Cardiac muscle cell (in vitro differentiated cells and primary cell): Measurements from ENCODE around the gene ZNF778. TPM values are rescaled to one million over a fixed set of nuclear protein-coding genes. Genes with fewer than 3 reads are reported as not detected.
A peak's percentile ranks its signal among the peaks of the same experiment; 100 is the strongest.
"Not testable (repeated sequence)": the region's sequence is repeated elsewhere in the genome, so short reads cannot be mapped to it uniquely, and the experiment has no call there.

ENCODE experiments used
- DNase-seq, 2 donors: peaks; one replicate each; pipeline versions ENCODE4 v3.0.0 to v3.0.0-alpha.2; 2010 to 2017; ENCODE audit warnings: low read depth in 1 of 2, low spot score in 1 of 2
- H3K27ac ChIP-seq: fragments of 200-600 bp; sonication (generic); 2 replicates; pipeline ENCODE4 v1.5.1; 2016
- H3K27me3 ChIP-seq: fragments of 200-600 bp; sonication (generic); 2 replicates; pipeline ENCODE4 v1.6.0; 2016; ENCODE audit warnings: control low read depth
- H3K36me3 ChIP-seq: fragments of 200-600 bp; sonication (generic); 2 replicates; pipeline ENCODE4 v1.5.1; 2016; ENCODE audit warnings: control low read depth
- H3K4me1 ChIP-seq: fragments of 200-600 bp; sonication (generic); 2 replicates; pipeline ENCODE4 v1.8.1; 2017; ENCODE audit warnings: low read depth, mild to moderate bottlenecking, mixed run types
- H3K4me3 ChIP-seq: fragments of 200-600 bp; sonication (generic); 2 replicates; pipeline ENCODE4 v1.5.1; 2016; ENCODE audit warnings: mild to moderate bottlenecking
- H3K9me3 ChIP-seq: fragments of 200-600 bp; sonication (generic); 2 replicates; pipeline ENCODE4 v1.5.1; 2017; ENCODE audit warnings: low read depth, mild to moderate bottlenecking, control low read depth
- polyA plus RNA-seq: library from polyadenylated mRNA; unstranded; fragments of >200 nt; fragmentation: Nextera tagmentation; extraction: Ambion mirVana; gene quantifications from 2 replicates; pipeline ENCODE4 v1.2.1, GENCODE V29; 2016
- total RNA-seq: library from RNA; depleted of rRNA; stranded (reverse); fragments of >200 nt; gene quantifications from 2 replicates; pipeline ENCODE4 v1.2.3, GENCODE V29; 2016
- TF ChIP-seq, protein P1 (sequence below): IDR thresholded peaks from 2 replicates; pipeline ENCODE4 v1.5.1; 2012; ENCODE audit warnings: low read depth, mild to moderate bottlenecking, low read length

Gene ZNF778
- total and polyA plus RNA-seq, 2 experiments from 2014 or later: 4.1 to 25.8 TPM

DNA sequence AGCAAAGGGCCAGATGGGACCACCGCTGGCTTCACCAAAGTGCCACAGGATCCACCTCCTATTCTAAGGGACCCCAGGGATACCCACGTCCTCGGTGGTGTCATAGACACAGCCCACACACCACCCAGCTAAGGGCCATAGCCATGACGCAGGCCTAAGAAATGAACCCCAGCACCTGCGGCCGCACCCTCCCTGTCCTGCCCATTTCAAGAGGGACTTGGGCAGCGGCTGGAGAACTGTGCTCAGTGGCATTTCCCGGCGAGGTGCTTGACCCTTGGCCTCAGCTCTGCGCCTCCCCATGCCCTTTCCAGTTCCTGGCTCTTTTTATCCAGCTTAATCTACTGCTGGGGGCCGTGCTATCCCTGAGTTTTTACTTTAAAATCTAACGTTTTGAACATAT lies 27.3 kb downstream of the ZNF778 start:
- no peak for DNase-seq

GRCh38 chr16:89246383-89246902 lies 28.9 kb downstream of the ZNF778 start:
- no peaks in the 10 kb centered on the region for H3K4me1 ChIP-seq
- no peaks in the 10 kb centered on the region for H3K36me3 ChIP-seq
- TF ChIP-seq, protein P1, sequence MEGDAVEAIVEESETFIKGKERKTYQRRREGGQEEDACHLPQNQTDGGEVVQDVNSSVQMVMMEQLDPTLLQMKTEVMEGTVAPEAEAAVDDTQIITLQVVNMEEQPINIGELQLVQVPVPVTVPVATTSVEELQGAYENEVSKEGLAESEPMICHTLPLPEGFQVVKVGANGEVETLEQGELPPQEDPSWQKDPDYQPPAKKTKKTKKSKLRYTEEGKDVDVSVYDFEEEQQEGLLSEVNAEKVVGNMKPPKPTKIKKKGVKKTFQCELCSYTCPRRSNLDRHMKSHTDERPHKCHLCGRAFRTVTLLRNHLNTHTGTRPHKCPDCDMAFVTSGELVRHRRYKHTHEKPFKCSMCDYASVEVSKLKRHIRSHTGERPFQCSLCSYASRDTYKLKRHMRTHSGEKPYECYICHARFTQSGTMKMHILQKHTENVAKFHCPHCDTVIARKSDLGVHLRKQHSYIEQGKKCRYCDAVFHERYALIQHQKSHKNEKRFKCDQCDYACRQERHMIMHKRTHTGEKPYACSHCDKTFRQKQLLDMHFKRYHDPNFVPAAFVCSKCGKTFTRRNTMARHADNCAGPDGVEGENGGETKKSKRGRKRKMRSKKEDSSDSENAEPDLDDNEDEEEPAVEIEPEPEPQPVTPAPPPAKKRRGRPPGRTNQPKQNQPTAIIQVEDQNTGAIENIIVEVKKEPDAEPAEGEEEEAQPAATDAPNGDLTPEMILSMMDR: no peak
- DNase-seq: no peak
- peak overlapping the region; percentile 58 for H3K4me3 ChIP-seq
- no peaks in the 10 kb centered on the region for H3K27me3 ChIP-seq
- H3K9me3 ChIP-seq: no peaks in the 10 kb centered on the region
- H3K27ac ChIP-seq: no peak overlapping the region

More for the DNA sequence above, 27.3 kb downstream of the ZNF778 start:
- TF ChIP-seq, protein P1: no peak
- Histone ChIP-seq H3K27me3 (no peaks in the 10 kb centered on the region), H3K9me3 (no peaks in the 10 kb centered on the region), H3K4me3 (no peak overlapping the region), H3K4me1 (no peaks in the 10 kb centered on the region), H3K27ac (no peak overlapping the region), H3K36me3 (no peaks in the 10 kb centered on the region)

GRCh38 chr16:89246903-89247733 lies 29.6 kb downstream of the ZNF778 start:
- Histone ChIP-seq H3K9me3 (no peaks in the 10 kb centered on the region), H3K36me3 (no peaks in the 10 kb centered on the region), H3K4me3 (peak overlapping the region; percentile 58), H3K27ac (no peak overlapping the region), H3K4me1 (no peaks in the 10 kb centered on the region), H3K27me3 (no peaks in the 10 kb centered on the region)
- DNase-seq: peak; percentile 84 to 95
- TF ChIP-seq, protein P1: no peak

- H3K4me3 ChIP-seq: peak overlapping the region; percentile 58
- not testable (repeated sequence) for H3K36me3 ChIP-seq, DNase-seq, H3K27me3 ChIP-seq, H3K4me1 ChIP-seq, H3K9me3 ChIP-seq, H3K27ac ChIP-seq
Measured at GRCh38 chr16:89247734-89248075, 30.2 kb downstream of the ZNF778 start.

- Histone ChIP-seq H3K9me3 (no peaks in the 10 kb centered on the region), H3K4me3 (peak overlapping the region; percentile 58), H3K4me1 (no peaks in the 10 kb centered on the region), H3K27ac (no peak overlapping the region), H3K36me3 (no peaks in the 10 kb centered on the region), H3K27me3 (no peaks in the 10 kb centered on the region)
- TF ChIP-seq, protein P1: no peak
- no peak for DNase-seq
Measured at GRCh38 chr16:89248196-89248982, 30.9 kb downstream of the ZNF778 start.
